Testis (tissue), 3 donors: ENCODE data around the gene WDFY2. TPM values are rescaled to one million over a fixed set of nuclear protein-coding genes. Genes with fewer than 3 reads are reported as not detected.

ENCODE experiments used
- DNase-seq: peaks from one replicate; pipeline ENCODE4 v3.0.0-alpha.2; 2019
- H3K27ac ChIP-seq, 2 donors: fragments of 200-600 bp; sonication (generic); one replicate each; pipeline ENCODE4 v1.5.1; 2019
- H3K27me3 ChIP-seq: fragments of 200-600 bp; sonication (generic); one replicate; pipeline ENCODE4 v1.5.1; 2019
- H3K36me3 ChIP-seq: fragments of 200-600 bp; sonication (generic); one replicate; pipeline ENCODE4 v1.5.1; 2017; ENCODE audit warnings: low read depth; ENCODE audit errors: missing control alignments
- H3K4me1 ChIP-seq: fragments of 200-600 bp; sonication (generic); one replicate; pipeline ENCODE4 v1.5.1; 2019
- H3K4me3 ChIP-seq, 2 donors: fragments of 200-600 bp; sonication (generic); one replicate each; pipeline ENCODE4 v1.5.1; 2017 to 2019
- H3K9me3 ChIP-seq: fragments of 200-600 bp; sonication (generic); one replicate; pipeline ENCODE4 v1.5.1; 2017
- POLR2A ChIP-seq: fragments of 450-650 bp; IDR thresholded peaks from one replicate; pipeline ENCODE4 v1.6.1; 2017; ENCODE audit warnings: antibody characterized with exemption, mild to moderate bottlenecking, moderate library complexity
- WGBS, 2 donors: methylation state at CpG; one replicate each; pipeline ENCODE4 v1.1.5; 2018; 5-methylcytosine and 5-hydroxymethylcytosine counted together
- intact Hi-C: fragments of 100-400 bp; cut with DNase I; formaldehyde crosslinking; loops from one replicate; pipeline ENCODE4 v1.15.1; 2023; ENCODE audit warnings: low total_unique reads
- polyA plus RNA-seq: library from polyadenylated mRNA; stranded (reverse); fragments of 350-450 nt; fragmentation: Illumina TruSeq; extraction: RNeasy Lipid Tissue Mini Kit (QIAGEN cat#74804); gene quantifications from one replicate; pipeline ENCODE4 v1.2.3, GENCODE V29; 2014; ENCODE audit warnings: low read depth, low replicate concordance; ENCODE audit not compliant: insufficient read depth
- total RNA-seq, 2 donors: library from RNA; depleted of rRNA; stranded (reverse); fragments of >200 nt; gene quantifications; one replicate each; pipeline ENCODE4 v1.2.3, GENCODE V29; 2016
- TF ChIP-seq, protein P1 (sequence below), 3 experiments: fragments of 450-650 bp in 2 of 3; fragments of 200-600 bp in 1 of 3; sonication (generic) in 1 of 3; IDR thresholded peaks; one replicate each; pipeline ENCODE4 v1.5.1; 2016 to 2019; ENCODE audit warnings: antibody characterized with exemption in 3 of 3, mild to moderate bottlenecking in 2 of 3, moderate library complexity in 1 of 3

Gene WDFY2
- total and polyA plus RNA-seq, 3 donors from 2014 or later, result 17.1 to 45.8 (median 36.1) TPM

DNA sequence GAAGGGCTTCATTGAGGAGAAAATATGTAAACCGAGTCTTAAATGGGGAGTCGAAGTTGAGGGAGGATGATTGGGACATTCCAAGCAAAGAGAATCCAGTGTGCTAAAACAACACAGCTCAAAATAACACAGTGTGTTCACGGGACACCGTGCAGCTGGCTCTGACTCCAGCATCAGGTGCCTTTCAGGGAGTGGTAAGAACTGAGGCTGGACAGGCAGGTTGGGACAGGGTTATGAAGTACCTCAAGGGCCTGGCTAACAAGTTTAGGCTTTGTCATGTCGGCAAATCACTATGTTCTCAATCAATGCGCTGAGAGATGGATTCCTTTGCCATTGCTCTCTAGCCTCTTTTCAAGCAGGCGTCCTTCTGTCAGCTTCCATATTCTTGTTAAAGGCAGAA, 27.5 kb upstream of the WDFY2 start:
- no peak overlapping the region for H3K4me3 ChIP-seq
- H3K27ac ChIP-seq, result no peak overlapping the region
- H3K9me3 ChIP-seq, result no peaks in the 10 kb centered on the region
- DNase-seq, result no peak
- no peaks in the 10 kb centered on the region for H3K36me3 ChIP-seq
- no peaks in the 10 kb centered on the region for H3K27me3 ChIP-seq
- TF ChIP-seq, protein P1, sequence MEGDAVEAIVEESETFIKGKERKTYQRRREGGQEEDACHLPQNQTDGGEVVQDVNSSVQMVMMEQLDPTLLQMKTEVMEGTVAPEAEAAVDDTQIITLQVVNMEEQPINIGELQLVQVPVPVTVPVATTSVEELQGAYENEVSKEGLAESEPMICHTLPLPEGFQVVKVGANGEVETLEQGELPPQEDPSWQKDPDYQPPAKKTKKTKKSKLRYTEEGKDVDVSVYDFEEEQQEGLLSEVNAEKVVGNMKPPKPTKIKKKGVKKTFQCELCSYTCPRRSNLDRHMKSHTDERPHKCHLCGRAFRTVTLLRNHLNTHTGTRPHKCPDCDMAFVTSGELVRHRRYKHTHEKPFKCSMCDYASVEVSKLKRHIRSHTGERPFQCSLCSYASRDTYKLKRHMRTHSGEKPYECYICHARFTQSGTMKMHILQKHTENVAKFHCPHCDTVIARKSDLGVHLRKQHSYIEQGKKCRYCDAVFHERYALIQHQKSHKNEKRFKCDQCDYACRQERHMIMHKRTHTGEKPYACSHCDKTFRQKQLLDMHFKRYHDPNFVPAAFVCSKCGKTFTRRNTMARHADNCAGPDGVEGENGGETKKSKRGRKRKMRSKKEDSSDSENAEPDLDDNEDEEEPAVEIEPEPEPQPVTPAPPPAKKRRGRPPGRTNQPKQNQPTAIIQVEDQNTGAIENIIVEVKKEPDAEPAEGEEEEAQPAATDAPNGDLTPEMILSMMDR (IDR thresholded peaks at IDR 0.05), result no peak
- TF ChIP-seq POLR2A, result no peak
- intact Hi-C loops, result no loop called here
- H3K4me1 ChIP-seq, result no peaks in the 10 kb centered on the region
- 82 to 91% methylated on average over 7 of the region's 7 CpGs for WGBS, 2 donors

- Histone ChIP-seq H3K36me3 (no peaks in the 10 kb centered on the region), H3K4me3 (no peak overlapping the region), H3K27me3 (no peaks in the 10 kb centered on the region), H3K27ac (no peak overlapping the region), H3K9me3 (no peaks in the 10 kb centered on the region), H3K4me1 (no peaks in the 10 kb centered on the region)
- intact Hi-C loops, result no loop called here
- TF ChIP-seq, protein P1 (IDR thresholded peaks at IDR 0.05), result no peak
- no peak for TF ChIP-seq POLR2A
- 82 to 86% methylated on average over 3 of the region's 3 CpGs for WGBS, 2 donors
- no peak for DNase-seq
These were observed 26.8 kb upstream of the WDFY2 start for GRCh38 chr13:51557438-51557837.

GRCh38 chr13:51557875-51558612, 26.2 kb upstream of the WDFY2 start:
- WGBS, 2 donors, result 56 to 57% methylated on average over 10 of the region's 10 CpGs
- Histone ChIP-seq H3K27me3 (no peaks in the 10 kb centered on the region), H3K27ac (no peak overlapping the region), H3K9me3 (no peaks in the 10 kb centered on the region), H3K4me3 (no peak overlapping the region), H3K4me1 (no peaks in the 10 kb centered on the region), H3K36me3 (no peaks in the 10 kb centered on the region)
- DNase-seq, result no peak
- intact Hi-C loops, result no loop called here
- TF ChIP-seq, protein P1 (IDR thresholded peaks at IDR 0.05), result no peak
- TF ChIP-seq POLR2A, result no peak

DNA sequence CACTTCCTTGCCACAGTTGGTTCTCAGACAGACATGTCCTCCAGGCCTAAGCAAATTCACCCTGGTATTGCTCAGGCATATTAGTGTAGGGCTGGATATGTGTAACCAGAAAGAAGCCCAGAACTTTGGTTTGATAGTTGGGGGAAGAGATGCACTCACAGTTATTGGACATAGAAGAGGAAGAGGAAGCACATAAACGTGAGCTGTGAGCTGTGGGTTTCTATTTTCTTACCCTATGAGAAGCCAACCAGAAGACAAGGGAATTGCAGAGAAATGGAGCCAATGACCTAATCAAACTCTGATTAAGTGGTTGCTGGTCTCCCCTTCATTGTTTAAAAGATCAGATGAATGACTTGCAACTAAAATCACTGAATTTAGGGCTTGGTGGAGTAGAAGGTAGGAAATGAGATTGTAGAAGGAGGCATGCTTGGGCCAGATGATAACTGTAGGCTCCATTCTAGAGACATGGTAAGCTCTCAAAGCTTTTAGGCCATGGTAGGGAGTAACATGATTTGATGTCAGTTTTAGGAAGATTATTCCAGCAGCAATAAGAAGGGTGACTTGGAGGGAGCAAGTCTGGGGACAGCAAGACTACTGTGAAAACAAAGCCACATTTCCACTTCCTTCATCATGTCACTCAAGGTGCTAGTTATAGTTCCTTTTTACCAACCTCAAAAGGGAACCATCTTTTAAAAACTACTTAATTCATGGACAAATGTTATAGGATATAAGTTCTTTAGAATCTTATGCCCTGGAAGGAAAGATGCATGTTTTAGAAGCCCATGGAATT, 24.1 kb upstream of the WDFY2 start:
- Histone ChIP-seq H3K4me3 (no peak overlapping the region), H3K27ac (no peak overlapping the region), H3K27me3 (no peaks in the 10 kb centered on the region), H3K4me1 (no peaks in the 10 kb centered on the region), H3K9me3 (no peaks in the 10 kb centered on the region), H3K36me3 (no peaks in the 10 kb centered on the region)
- TF ChIP-seq, protein P1 (IDR thresholded peaks at IDR 0.05), result no peak
- no peak for TF ChIP-seq POLR2A
- no peak for DNase-seq
- intact Hi-C loops, result no loop called here
- 67 to 85% methylated on average over 1 of the region's 1 CpG for WGBS, 2 donors
